HG03521 (cell line): ENCODE measurements around the gene SUFU.

ENCODE experiments used
- ATAC-seq: cut with Tn5 transposase; IDR thresholded peaks from one replicate; pipeline ENCODE4 v1.9.1; 2021; ENCODE audit warnings: mild to moderate bottlenecking, moderate library complexity; ENCODE audit not compliant: unreplicated experiment

The SUFU gene

DNA sequence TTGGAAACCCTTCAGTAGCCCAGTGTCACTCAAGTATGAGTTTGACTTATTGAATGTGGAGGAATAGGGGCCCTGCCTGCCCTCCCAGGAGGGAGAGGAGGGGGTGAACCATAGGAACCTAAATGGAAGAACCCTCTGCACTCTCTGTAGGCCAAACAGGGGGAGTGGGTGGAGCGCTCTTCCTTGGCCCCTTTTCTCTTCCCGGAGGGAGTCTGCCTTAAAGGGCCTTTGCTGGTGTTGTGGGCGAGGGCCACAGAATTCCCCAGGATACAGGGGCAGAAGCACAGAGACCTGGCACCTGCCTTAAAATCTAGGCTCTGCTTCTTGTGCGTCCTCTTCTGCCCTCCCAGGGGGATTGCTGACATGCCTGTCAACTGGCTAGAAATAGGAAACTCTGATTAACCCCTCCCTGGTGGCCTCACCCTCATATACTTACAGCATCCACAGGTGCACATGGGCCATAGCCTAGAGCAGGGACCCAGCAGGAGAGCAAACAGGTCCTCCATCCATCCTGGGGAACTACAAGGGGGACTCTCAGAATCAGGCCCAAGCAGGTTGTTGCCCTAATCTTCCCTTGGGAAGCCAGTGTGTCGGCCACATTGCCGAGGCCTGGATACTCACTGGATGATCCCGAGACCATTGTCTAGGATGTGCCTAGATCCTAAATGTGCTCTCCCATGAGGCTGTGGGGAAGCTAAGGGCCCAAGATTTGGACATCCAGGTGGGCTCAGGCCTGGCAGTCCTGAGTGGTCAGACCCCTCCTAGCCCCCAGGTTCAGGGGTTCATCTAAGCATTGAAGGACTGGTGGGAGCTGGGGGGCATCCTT, 143.9 kb downstream of the SUFU start:
- ATAC-seq, result no peak

- ATAC-seq, result no peak
Measured at GRCh38 chr10:102648269-102648888, 144.6 kb downstream of the SUFU start.

DNA sequence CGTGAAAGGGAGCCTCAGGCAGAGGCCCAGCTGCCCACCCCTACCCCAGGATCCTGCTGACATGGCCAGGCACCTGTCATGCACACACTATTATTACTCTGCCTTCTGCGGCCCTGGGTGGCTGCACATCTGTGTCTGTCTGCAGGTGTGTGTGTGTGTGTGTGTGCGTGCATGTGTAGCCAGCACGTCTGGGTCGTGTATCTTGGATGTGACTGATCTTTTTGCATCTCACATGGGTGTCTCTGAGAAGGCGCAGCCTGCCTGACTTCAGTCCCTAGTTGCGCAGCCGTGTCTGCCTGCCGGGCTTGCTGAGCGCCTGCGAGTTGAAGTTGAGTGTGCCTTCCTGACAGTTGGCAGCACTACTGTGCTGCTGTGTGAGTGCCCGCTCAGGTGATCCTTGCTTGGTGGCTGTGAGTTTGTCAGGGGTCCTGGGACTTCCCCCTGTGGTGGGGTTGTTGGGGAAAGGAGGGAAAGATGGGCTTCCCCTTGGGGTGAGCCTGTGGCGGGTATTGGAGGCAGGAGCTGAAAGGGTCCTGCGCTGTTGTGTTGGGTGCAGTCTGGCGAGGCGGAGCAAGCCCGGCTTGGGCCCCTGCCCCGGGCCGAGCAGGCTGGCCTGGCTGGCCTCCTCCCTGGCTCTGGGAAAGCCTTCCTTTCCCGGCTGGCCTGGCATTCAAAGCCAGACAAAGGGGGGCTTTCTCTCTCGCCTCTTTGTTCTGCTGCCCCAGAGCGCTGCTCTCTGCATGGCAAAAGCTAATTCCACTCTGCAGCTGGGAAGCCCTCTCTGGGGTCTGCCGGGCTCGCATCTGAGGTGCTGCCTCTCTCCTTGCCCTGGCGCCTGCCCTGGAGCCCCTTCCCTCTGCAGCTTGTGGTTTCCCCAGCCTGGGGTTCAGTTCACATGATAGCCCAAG, 145.4 kb downstream of the SUFU start:
- ATAC-seq, result no peak

DNA sequence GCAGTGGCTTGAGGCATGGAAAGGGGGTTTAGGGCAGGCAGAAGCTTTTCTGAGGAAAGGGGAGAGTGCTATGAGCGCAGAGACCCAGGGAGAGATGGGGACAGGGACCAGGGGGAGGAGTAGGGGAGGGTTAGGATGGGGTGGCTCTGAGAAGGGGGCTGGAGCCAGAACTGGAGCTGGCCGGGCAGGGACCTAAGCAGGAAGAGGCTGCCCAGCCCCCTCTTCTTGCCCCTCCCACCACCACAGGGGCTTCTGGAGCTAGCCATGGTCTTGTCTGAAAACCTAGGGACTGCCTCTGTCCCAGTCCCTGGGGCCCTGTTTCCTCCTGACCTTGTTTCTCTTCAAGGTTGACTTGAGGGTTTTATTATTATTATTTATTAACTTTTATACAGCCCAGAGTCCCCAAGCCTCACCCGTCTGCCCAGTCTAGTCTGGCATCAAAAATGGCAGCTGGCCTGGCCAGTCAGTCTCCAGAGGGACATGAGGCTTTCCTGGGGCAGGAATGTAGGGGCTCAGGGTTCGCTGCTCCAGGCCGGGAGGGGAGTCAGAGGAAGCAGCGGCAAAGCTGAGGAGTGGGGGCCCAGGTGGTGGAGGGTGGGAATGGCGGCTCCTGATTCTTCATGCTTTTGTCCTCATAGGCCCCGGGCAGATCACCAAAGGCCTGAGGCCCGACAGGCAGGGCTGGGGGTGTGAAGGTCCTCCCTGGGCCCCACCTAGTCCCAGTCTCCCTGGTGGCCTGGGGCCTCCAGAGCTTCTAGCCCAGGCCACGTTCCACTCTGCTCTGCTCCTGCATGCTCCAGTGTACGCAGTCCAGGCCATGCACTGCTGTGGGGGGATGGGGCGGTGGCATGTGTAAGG, 146.3 kb downstream of the SUFU start:
- no peak for ATAC-seq

GRCh38 chr10:102650655-102651454, 147.1 kb downstream of the SUFU start:
- ATAC-seq, result no peak

GRCh38 chr10:102651455-102652169, 147.8 kb downstream of the SUFU start:
- ATAC-seq, result no peak

- peak; percentile 41 for ATAC-seq
Measured at GRCh38 chr10:102652170-102652916, 148.6 kb downstream of the SUFU start.

GRCh38 chr10:102653060-102653459, 149.3 kb downstream of the SUFU start:
- ATAC-seq, result no peak

GRCh38 chr10:102654566-102654965, 150.8 kb downstream of the SUFU start:
- ATAC-seq, result no peak

- ATAC-seq, result no peak
Measured at GRCh38 chr10:102654969-102655368, 151.2 kb downstream of the SUFU start.

GRCh38 chr10:102656026-102656425, 152.3 kb downstream of the SUFU start:
- ATAC-seq, result no peak

GRCh38 chr10:102656791-102657371, 153.1 kb downstream of the SUFU start:
- no peak for ATAC-seq

- ATAC-seq, result no peak
Measured at GRCh38 chr10:102657451-102657850, 153.7 kb downstream of the SUFU start.

DNA sequence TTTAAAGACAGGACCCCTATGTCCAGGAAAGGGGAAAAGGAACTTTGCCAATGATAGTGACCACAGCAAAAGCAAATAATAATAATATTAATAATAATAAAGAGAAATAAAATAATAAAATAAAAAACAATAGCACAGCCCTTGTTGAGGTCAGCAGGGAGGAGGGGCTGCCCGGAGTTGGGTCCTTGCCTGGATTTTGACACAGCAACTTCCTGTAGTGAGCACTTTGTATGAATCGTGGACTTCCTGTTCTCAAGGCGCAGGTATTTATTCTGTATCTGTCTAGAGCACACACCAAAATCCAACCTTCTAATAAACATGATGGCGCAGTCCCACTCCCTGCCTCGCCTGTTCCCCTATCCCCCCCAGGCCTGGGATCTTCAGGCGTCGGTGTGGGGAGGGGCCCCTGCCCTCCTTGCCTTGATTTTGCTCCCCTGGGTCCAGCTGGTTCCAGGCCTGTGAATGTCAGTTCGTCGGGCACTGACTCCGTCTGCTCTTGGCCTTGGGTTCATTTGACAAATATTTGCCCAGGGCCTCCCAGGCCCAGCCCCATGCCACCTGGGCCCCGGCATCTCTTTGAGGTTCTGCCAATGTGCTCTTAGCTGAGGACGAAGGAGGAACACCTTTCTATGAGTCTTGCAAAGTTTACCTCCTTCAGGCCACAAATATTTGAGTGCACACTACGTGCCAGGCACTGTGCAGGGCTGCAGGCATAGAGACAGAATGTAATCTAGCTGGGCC, 154.4 kb downstream of the SUFU start:
- no peak for ATAC-seq

GRCh38 chr10:102658802-102659201, 155.0 kb downstream of the SUFU start:
- no peak for ATAC-seq

DNA sequence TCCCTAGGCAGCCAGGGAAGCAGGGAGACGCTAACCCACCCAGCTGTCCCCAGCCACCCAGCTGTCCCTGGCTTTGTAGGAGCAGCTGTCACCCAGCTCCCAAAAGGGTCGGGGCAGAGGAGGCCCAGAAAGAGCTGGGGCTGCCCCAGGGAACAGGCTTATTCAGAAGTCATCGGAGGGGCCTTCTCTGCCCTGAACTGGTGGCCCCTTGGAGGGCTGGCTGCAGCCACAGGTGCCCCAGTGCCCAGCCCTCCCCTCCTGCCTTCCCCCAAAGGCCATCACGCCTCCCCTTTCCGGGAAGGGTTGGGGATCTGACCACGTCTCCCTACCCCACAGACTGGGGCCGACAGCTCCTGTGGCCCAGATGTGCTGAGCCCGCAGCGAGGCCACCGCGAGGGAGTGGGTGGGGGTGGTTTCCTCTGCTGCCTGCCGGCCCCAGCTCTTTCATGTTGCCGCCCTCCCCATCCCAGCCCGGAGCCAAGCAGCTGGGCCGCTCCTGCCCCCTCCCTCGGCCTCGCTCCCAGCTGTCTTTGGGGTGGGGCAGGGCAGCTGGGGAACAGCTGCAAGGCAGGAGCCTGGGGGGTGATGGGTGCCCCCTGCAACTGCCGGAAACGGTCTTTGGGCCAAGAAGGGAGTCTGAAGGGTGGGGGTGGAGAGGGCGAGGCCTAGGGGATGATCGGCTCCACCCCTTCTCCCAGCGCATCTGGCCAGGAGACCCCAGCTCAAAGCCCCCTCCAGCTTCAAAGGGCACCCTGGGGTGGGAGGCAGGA, 157.3 kb downstream of the SUFU start:
- ATAC-seq, result peak; percentile 78

DNA sequence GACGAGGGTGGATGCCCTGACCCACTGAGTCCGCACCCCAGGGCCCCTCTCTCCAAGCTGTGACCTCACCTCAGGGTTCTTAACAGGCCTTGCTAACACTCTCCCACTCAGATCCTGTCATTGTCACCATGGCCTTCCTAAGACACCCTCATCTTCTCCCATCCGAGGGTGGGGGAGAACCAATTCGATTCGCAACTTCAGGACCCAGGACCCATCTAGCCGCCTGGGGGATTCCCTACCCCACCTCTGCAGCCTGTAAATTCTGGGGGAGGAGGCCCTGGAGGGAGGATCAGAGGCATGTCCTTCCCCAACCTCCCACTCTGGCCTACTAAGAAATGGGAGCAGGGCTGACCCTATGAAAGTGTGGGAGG, 157.9 kb downstream of the SUFU start:
- ATAC-seq, result no peak
